K562 treated with DMSO at 1 percent for 12 hours (cell line): ENCODE data around the gene NECTIN4. TPM values are rescaled to one million over a fixed set of nuclear protein-coding genes. Genes with fewer than 3 reads are reported as not detected.

Source experiments
- total RNA-seq: library from RNA; unstranded; fragments of 300-600 nt; gene quantifications from 2 replicates; pipeline ENCODE4 v1.2.3, GENCODE V29; 2022; ENCODE audit not compliant: insufficient read depth

The NECTIN4 gene
- not detected in 2 replicates for total RNA-seq

GRCh38 chr1:161089251-161089924 is at the start of gene NECTIN4:
NECTIN4 (minus strand) TSS chr1:161089558; CDS start chr1:161089296, 262 bp downstream.

GRCh38 chr1:161132410-161133219 is 43.3 kb upstream of the NECTIN4 start, which contains the start of gene DEDD:
DEDD (minus strand) TSS chr1:161132667; CDS start chr1:161124462, 8,205 bp downstream.

GRCh38 chr1:161117759-161118581 is 28.6 kb upstream of the NECTIN4 start, which contains the start of the genes NIT1 and PFDN2:
NIT1 (plus strand) TSS chr1:161118105; CDS start chr1:161118177, 72 bp downstream.
PFDN2 (minus strand) TSS chr1:161118037; CDS start chr1:161118026, 11 bp downstream.

GRCh38 chr1:161098210-161099068 is 9.1 kb upstream of the NECTIN4 start, which contains the start of gene KLHDC9:
KLHDC9 (plus strand) TSS chr1:161098361; CDS start chr1:161098536, 175 bp downstream.

GRCh38 chr1:161069731-161070270 is 19.6 kb downstream of the NECTIN4 start, which contains the start of gene ARHGAP30:
ARHGAP30 (minus strand) TSS chr1:161069891; CDS start chr1:161069624, 267 bp downstream.

GRCh38 chr1:161045736-161046604 is 43.4 kb downstream of the NECTIN4 start, which contains the start of gene USF1:
USF1 (minus strand) TSS chr1:161045977; CDS start chr1:161043275, 2,702 bp downstream.

GRCh38 chr1:161038523-161039153 is 50.7 kb downstream of the NECTIN4 start, which contains the start of gene TSTD1:
TSTD1 (minus strand) TSS chr1:161038964; CDS start chr1:161038889, 75 bp downstream.

Other genes starting within 250 kb of the NECTIN4 start
- gene CD244, start 226.7 kb downstream of the NECTIN4 start, total RNA-seq = not detected in 2 replicates
- not detected in 2 replicates for gene ITLN1, start 204.4 kb downstream of the NECTIN4 start, total RNA-seq
- not detected in 2 replicates for gene ITLN2, start 134.7 kb downstream of the NECTIN4 start, total RNA-seq
- 30.3 and 70.7 TPM in 2 replicates for gene F11R, start 68.4 kb downstream of the NECTIN4 start, total RNA-seq
- gene TSTD1, start 50.6 kb downstream of the NECTIN4 start, total RNA-seq = 2.0 TPM in 1 of 2 replicates, not detected in the other
- 60.5 and 62.8 TPM in 2 replicates for gene USF1, start 43.6 kb downstream of the NECTIN4 start, total RNA-seq
- not detected in 2 replicates for gene ARHGAP30, start 19.7 kb downstream of the NECTIN4 start, total RNA-seq
- not detected in 2 replicates for gene KLHDC9, start 8.8 kb upstream of the NECTIN4 start, total RNA-seq
- 159 and 181 TPM in 2 replicates for gene PFDN2, start 28.5 kb upstream of the NECTIN4 start, total RNA-seq
- 33.4 and 47.9 TPM in 2 replicates for gene NIT1, start 28.5 kb upstream of the NECTIN4 start, total RNA-seq
- gene DEDD, start 43.1 kb upstream of the NECTIN4 start, total RNA-seq = 21.0 and 35.0 TPM in 2 replicates
- gene UFC1, start 64.4 kb upstream of the NECTIN4 start, total RNA-seq = 87.4 and 100 TPM in 2 replicates
- 19.1 and 27.5 TPM in 2 replicates for gene USP21, start 69.9 kb upstream of the NECTIN4 start, total RNA-seq
- 29.1 and 35.6 TPM in 2 replicates for gene PPOX, start 76.9 kb upstream of the NECTIN4 start, total RNA-seq
- 64.7 and 86.5 TPM in 2 replicates for gene B4GALT3, start 87.9 kb upstream of the NECTIN4 start, total RNA-seq
- 1.3 and 1.7 TPM in 2 replicates for gene ADAMTS4, start 109.5 kb upstream of the NECTIN4 start, total RNA-seq
- 91.5 and 101 TPM in 2 replicates for gene NDUFS2, start 112.8 kb upstream of the NECTIN4 start, total RNA-seq
- gene FCER1G, start 125.7 kb upstream of the NECTIN4 start, total RNA-seq = 3.5 TPM in 1 of 2 replicates, not detected in the other
- gene APOA2, start 134.1 kb upstream of the NECTIN4 start, total RNA-seq = not detected in 2 replicates
- gene TOMM40L, start 136.5 kb upstream of the NECTIN4 start, total RNA-seq = 15.8 and 16.9 TPM in 2 replicates
- not detected in 2 replicates for gene NR1I3, start 148.6 kb upstream of the NECTIN4 start, total RNA-seq
- not detected in 2 replicates for gene PCP4L1, start 169.2 kb upstream of the NECTIN4 start, total RNA-seq
- 3.6 and 6.8 TPM in 2 replicates for gene MPZ, start 220.4 kb upstream of the NECTIN4 start, total RNA-seq
- 109 and 198 TPM in 2 replicates for gene SDHC, start 224.8 kb upstream of the NECTIN4 start, total RNA-seq